H1 (cell line): Measurements from ENCODE around the gene JAK2. TPM values are rescaled to one million over a fixed set of nuclear protein-coding genes. Genes with fewer than 3 reads are reported as not detected.

Source experiments
- CTCF ChIA-PET: fragments of 300-600 bp; sonication (Branson Sonifier 250); formaldehyde crosslinking; loops from one replicate; lab custom pipeline; 2021; ENCODE audit not compliant: partially characterized antibody; lab: Charles Lee
- POLR2A ChIA-PET: fragments of 300-600 bp; sonication (Branson Sonifier 250); formaldehyde crosslinking; loops from one replicate; lab custom pipeline; 2021; ENCODE audit warnings: inconsistent platforms; ENCODE audit not compliant: partially characterized antibody; lab: Charles Lee
- DNase-seq, 2 experiments: peaks; one replicate each; pipeline versions ENCODE4 v3.0.0 to v3.0.0-alpha.2; 2010 to 2022; ENCODE audit warnings: low spot score in 2 of 2, low read depth in 1 of 2, mixed read lengths in 1 of 2
- FAIRE-seq: peaks from 2 replicates; lab custom pipeline; 2011; peaks lifted over from hg19 to GRCh38; lab: Jason Lieb, UNC
- H2AFZ ChIP-seq: 2 replicates; pipeline ENCODE4 v1.8.1; 2012; ENCODE audit warnings: low read length, inconsistent platforms
- H2AK5ac ChIP-seq: 2 replicates; pipeline ENCODE4 v1.6.1; 2013; ENCODE audit warnings: low read depth, low read length
- H2BK120ac ChIP-seq: replicated peaks from 2 replicates; pipeline ENCODE3; 2013; ENCODE audit warnings: low read depth, low read length, inconsistent platforms
- H2BK12ac ChIP-seq: 2 replicates; pipeline ENCODE4 v1.6.1; 2013; ENCODE audit warnings: low read depth, low read length
- H2BK15ac ChIP-seq: 2 replicates; pipeline ENCODE4 v1.6.1; 2013; ENCODE audit warnings: low read length
- H2BK20ac ChIP-seq: 2 replicates; pipeline ENCODE4 v1.6.1; 2013; ENCODE audit warnings: low read length
- H2BK5ac ChIP-seq: 2 replicates; pipeline ENCODE4 v1.6.1; 2013; ENCODE audit warnings: low read depth, low read length
- H3K14ac ChIP-seq: 2 replicates; pipeline ENCODE4 v1.6.1; 2013; ENCODE audit warnings: inconsistent platforms; ENCODE audit not compliant: insufficient read length
- H3K18ac ChIP-seq: 2 replicates; pipeline ENCODE4 v1.6.1; 2013; ENCODE audit warnings: low read length; ENCODE audit errors: extremely low read depth
- H3K23ac ChIP-seq: 2 replicates; pipeline ENCODE4 v1.6.1; 2013; ENCODE audit warnings: inconsistent platforms; ENCODE audit not compliant: insufficient read length
- H3K23me2 ChIP-seq: 2 replicates; pipeline ENCODE4 v1.6.1; 2013; ENCODE audit warnings: low read depth, low read length
- H3K27ac ChIP-seq: 2 replicates; pipeline ENCODE4 v1.6.1; 2011; ENCODE audit warnings: low read depth, low read length, inconsistent platforms
- H3K27me3 ChIP-seq, 4 experiments: replicated peaks in 1 of 4; 1 replicate in 1 of 4; 2 replicates in 3 of 4; pipeline versions ENCODE4 v1.6.1 to v1.8.1; 2011 to 2013; ENCODE audit warnings: low read length in 3 of 4, mild to moderate bottlenecking in 3 of 4, inconsistent platforms in 2 of 4, mixed read lengths in 2 of 4, moderate library complexity in 1 of 4; ENCODE audit not compliant: control insufficient read depth in 3 of 4, insufficient read depth in 3 of 4; ENCODE audit errors: extremely low read depth in 1 of 4
- H3K36me3 ChIP-seq, 4 experiments: 2 replicates each; pipeline versions ENCODE4 v1.6.1 to v1.8.1; 2011 to 2013; ENCODE audit warnings: mild to moderate bottlenecking in 4 of 4, low read length in 3 of 4, moderate library complexity in 2 of 4, control low read depth in 1 of 4, inconsistent platforms in 1 of 4; ENCODE audit not compliant: insufficient read depth in 4 of 4, control insufficient read depth in 2 of 4
- H3K4ac ChIP-seq: replicated peaks from 2 replicates; pipeline ENCODE3; 2013; ENCODE audit warnings: low read length, low read depth, mixed read lengths, inconsistent platforms; ENCODE audit not compliant: insufficient read length
- H3K4me1 ChIP-seq, 4 experiments: replicated peaks in 1 of 4; 1 replicate in 1 of 4; 2 replicates in 3 of 4; pipeline versions ENCODE4 v1.6.1 to v1.8.1; 2011 to 2013; ENCODE audit warnings: low read length in 3 of 4, inconsistent platforms in 2 of 4, mixed read lengths in 1 of 4; ENCODE audit not compliant: insufficient read depth in 4 of 4, control insufficient read depth in 3 of 4
- H3K4me2 ChIP-seq, 2 experiments: 2 replicates each; pipeline versions ENCODE4 v1.6.1 to v1.8.1; 2011 to 2013; ENCODE audit warnings: low read depth in 2 of 2, low read length in 2 of 2, control low read depth in 1 of 2, inconsistent platforms in 1 of 2, mild to moderate bottlenecking in 1 of 2; ENCODE audit not compliant: insufficient read depth in 1 of 2
- H3K4me3 ChIP-seq, 4 experiments: fragments of 200-600, 300-600 bp in 1 of 4; sonication (generic), shearing (Covaris generic), sonication (Bioruptor Twin) in 1 of 4; 2 replicates each; pipeline versions ENCODE4 v1.5.1 to v1.8.1; 2011 to 2016; ENCODE audit warnings: low read length in 4 of 4, low read depth in 3 of 4, control low read depth in 2 of 4, inconsistent platforms in 2 of 4, mild to moderate bottlenecking in 2 of 4, mixed read lengths in 1 of 4, moderate library complexity in 1 of 4; ENCODE audit not compliant: insufficient read depth in 2 of 4; ENCODE audit errors: extremely low read depth in 1 of 4
- H3K56ac ChIP-seq: replicated peaks from 2 replicates; pipeline ENCODE3; 2013; ENCODE audit warnings: low read depth, mild to moderate bottlenecking, mixed read lengths, low read length, inconsistent platforms; ENCODE audit not compliant: insufficient read length
- H3K79me1 ChIP-seq: 2 replicates; pipeline ENCODE4 v1.6.1; 2013; ENCODE audit warnings: low read depth, low read length, control low read depth
- H3K79me2 ChIP-seq, 2 experiments: 2 replicates each; pipeline versions ENCODE4 v1.6.1 to v1.8.1; 2012 to 2013; ENCODE audit warnings: low read length in 2 of 2, mild to moderate bottlenecking in 2 of 2, inconsistent platforms in 1 of 2; ENCODE audit not compliant: insufficient read depth in 2 of 2, control insufficient read depth in 1 of 2
- H3K9ac ChIP-seq, 4 experiments: replicated peaks in 1 of 4; 1 replicate in 1 of 4; 2 replicates in 3 of 4; pipeline versions ENCODE4 v1.6.1 to v1.8.1; 2011 to 2013; ENCODE audit warnings: low read depth in 3 of 4, low read length in 3 of 4, control low read depth in 2 of 4, mild to moderate bottlenecking in 2 of 4, moderate library complexity in 2 of 4, inconsistent platforms in 1 of 4; ENCODE audit errors: extremely low read depth in 1 of 4
- H3K9me3 ChIP-seq, 2 experiments: 2 replicates each; pipeline versions ENCODE4 v1.6.1 to v1.8.1; 2012 to 2013; ENCODE audit warnings: mild to moderate bottlenecking in 2 of 2, moderate library complexity in 2 of 2, control low read depth in 1 of 2, inconsistent platforms in 1 of 2, low read depth in 1 of 2, low read length in 1 of 2, mixed read lengths in 1 of 2; ENCODE audit not compliant: insufficient read depth in 2 of 2
- H4K20me1 ChIP-seq, 2 experiments: replicated peaks in 1 of 2; 2 replicates each; pipeline versions ENCODE3 to v1.8.1; 2011 to 2013; ENCODE audit warnings: inconsistent platforms in 2 of 2, low read length in 2 of 2, mild to moderate bottlenecking in 1 of 2; ENCODE audit not compliant: insufficient read depth in 2 of 2, control insufficient read depth in 1 of 2
- H4K5ac ChIP-seq: 2 replicates; pipeline ENCODE4 v1.6.1; 2013; ENCODE audit warnings: low read length, low read depth, mixed read lengths, inconsistent platforms; ENCODE audit not compliant: insufficient read length
- H4K8ac ChIP-seq: 2 replicates; pipeline ENCODE4 v1.8.0; 2013; ENCODE audit warnings: mild to moderate bottlenecking, moderate library complexity, low read length, inconsistent platforms; ENCODE audit not compliant: insufficient read depth; ENCODE audit errors: extremely low read depth
- H4K91ac ChIP-seq: replicated peaks from 2 replicates; pipeline ENCODE3; 2013; ENCODE audit warnings: low read length, mixed read lengths, inconsistent platforms; ENCODE audit not compliant: insufficient read length
- KDM1A ChIP-seq: fragments of 200-600, 300-600 bp; sonication (generic); IDR thresholded peaks from 2 replicates; pipeline ENCODE4 v1.7.1; 2016; ENCODE audit warnings: mild to moderate bottlenecking, low read length, borderline replicate concordance
- RAD21 ChIP-seq, 2 experiments: IDR thresholded peaks in 1 of 2; conservative IDR thresholded peaks in 1 of 2; 2 replicates each; pipeline ENCODE4 v1.6.1; 2011; ENCODE audit warnings: low read depth in 2 of 2, low read length in 2 of 2, improper control_type of control experiment in 1 of 2, inconsistent platforms in 1 of 2, mild to moderate bottlenecking in 1 of 2, moderate library complexity in 1 of 2
- WGBS, 2 experiments: shearing (Covaris generic) in 1 of 2; methylation state at CpG; one replicate each; pipeline versions ENCODE4 v1.1.6 to v1.1.7; 2013 to 2015; ENCODE audit warnings: low lambda C conversion rate in 2 of 2, mixed read lengths in 2 of 2, inconsistent platforms in 1 of 2, low coverage in 1 of 2, missing lambda C conversion rate in 1 of 2; ENCODE audit not compliant: insufficient replicate concordance in 2 of 2, insufficient coverage in 1 of 2, insufficient read length in 1 of 2; ENCODE audit errors: extremely low coverage in 1 of 2, missing lambda C conversion rate in 1 of 2; 5-methylcytosine and 5-hydroxymethylcytosine counted together
- polyA plus RNA-seq, 7 experiments: library from polyadenylated mRNA; depleted of rRNA in 3 of 7; stranded (reverse) in 5 of 7; unstranded in 2 of 7; fragments of >200 nt in 5 of 7; fragments of 200-250 nt in 2 of 7; gene quantifications; 1 replicate in 5 of 7; 2 replicates in 1 of 7; 4 replicates in 1 of 7; pipeline versions ENCODE4 v1.2.1 to v1.2.3, GENCODE V29; 2011 to 2013; ENCODE audit warnings: missing spikeins in 2 of 7, mixed read lengths in 2 of 7
- total RNA-seq: library from RNA; stranded (reverse); fragmentation: NEBNext Ultra II Directional; extraction: Animal tissue kit (Norgen Biotek cat#: 25700); gene quantifications from 2 replicates; pipeline ENCODE4 v1.2.1, GENCODE V29; 2021
- TF ChIP-seq, protein P1 (sequence below), 3 experiments: IDR thresholded peaks; 1 replicate in 2 of 3; 2 replicates in 1 of 3; pipeline versions ENCODE4 v1.5.1 to v1.6.1; 2011; ENCODE audit warnings: low read length in 3 of 3, mild to moderate bottlenecking in 3 of 3, inconsistent platforms in 2 of 3, low read depth in 1 of 3, moderate library complexity in 1 of 3; ENCODE audit not compliant: insufficient read depth in 1 of 3; ENCODE audit errors: control extremely low read depth in 1 of 3

The JAK2 gene
- total and polyA plus RNA-seq, 2 of the 8 experiments (the other 6 are each of a cell fraction or from before 2014, with no cell fraction given), result 0.50 to 2.1 TPM

GRCh38 chr9:5146241-5146640 is 161.2 kb downstream of the JAK2 start:
- Histone ChIP-seq H2BK120ac (no peak overlapping the region), H3K14ac (no peak overlapping the region), H2BK20ac (no peak overlapping the region), H2BK15ac (no peak overlapping the region), H2AFZ (no peak overlapping the region), H3K9me3 (no peaks in the 10 kb centered on the region), H3K27me3 (no peaks in the 10 kb centered on the region), H3K18ac (no peak overlapping the region), H3K27ac (no peak overlapping the region), H3K4me3 (no peak overlapping the region), H3K4me1 (no peaks in the 10 kb centered on the region), H4K20me1 (no peaks in the 10 kb centered on the region), H3K56ac (no peak overlapping the region), H3K79me1 (no peaks in the 10 kb centered on the region), H3K23me2 (no peaks in the 10 kb centered on the region), H3K4me2 (no peak overlapping the region), H3K36me3 (no peaks in the 10 kb centered on the region), H4K8ac (peak overlapping the region; percentile 68; the same call in 1 of the 2 replicates), H4K5ac (no peak overlapping the region), H3K4ac (no peak overlapping the region), H2BK5ac (no peak overlapping the region), H3K23ac (no peak overlapping the region), H3K9ac (no peak overlapping the region), H3K79me2 (no peaks in the 10 kb centered on the region), H4K91ac (no peak overlapping the region), H2AK5ac (no peak overlapping the region), H2BK12ac (no peak overlapping the region)
- TF ChIP-seq, protein P1, sequence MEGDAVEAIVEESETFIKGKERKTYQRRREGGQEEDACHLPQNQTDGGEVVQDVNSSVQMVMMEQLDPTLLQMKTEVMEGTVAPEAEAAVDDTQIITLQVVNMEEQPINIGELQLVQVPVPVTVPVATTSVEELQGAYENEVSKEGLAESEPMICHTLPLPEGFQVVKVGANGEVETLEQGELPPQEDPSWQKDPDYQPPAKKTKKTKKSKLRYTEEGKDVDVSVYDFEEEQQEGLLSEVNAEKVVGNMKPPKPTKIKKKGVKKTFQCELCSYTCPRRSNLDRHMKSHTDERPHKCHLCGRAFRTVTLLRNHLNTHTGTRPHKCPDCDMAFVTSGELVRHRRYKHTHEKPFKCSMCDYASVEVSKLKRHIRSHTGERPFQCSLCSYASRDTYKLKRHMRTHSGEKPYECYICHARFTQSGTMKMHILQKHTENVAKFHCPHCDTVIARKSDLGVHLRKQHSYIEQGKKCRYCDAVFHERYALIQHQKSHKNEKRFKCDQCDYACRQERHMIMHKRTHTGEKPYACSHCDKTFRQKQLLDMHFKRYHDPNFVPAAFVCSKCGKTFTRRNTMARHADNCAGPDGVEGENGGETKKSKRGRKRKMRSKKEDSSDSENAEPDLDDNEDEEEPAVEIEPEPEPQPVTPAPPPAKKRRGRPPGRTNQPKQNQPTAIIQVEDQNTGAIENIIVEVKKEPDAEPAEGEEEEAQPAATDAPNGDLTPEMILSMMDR (IDR thresholded peaks at IDR 0.05; ENCODE audit: control extremely low read depth in 1 of 3, insufficient read depth in 1 of 3, low read depth in 1 of 3, low read length in 3 of 3), result peak in 1 of 3 experiments; percentile 39; a peak in 1 of 4 replicates
- no peak for TF ChIP-seq KDM1A
- peak; percentile 35 to 45; a peak in 3 of 4 replicates for TF ChIP-seq RAD21 (IDR thresholded peaks at IDR 0.05 in 1 of 2, conservative IDR thresholded peaks at IDR 0.05 in 1 of 2; ENCODE audit: low read depth in 2 of 2, low read length in 2 of 2)
- ChIA-PET POLR2A (no interaction called here), CTCF (interaction anchor here (0.7 to 2.0 kb wide), 3 partner anchors 31 to 387 kb away, joined by 3 to 6 read pairs (median 5); partner anchors contain the start of gene INSL6)
- no peak for FAIRE-seq
- 100% methylated on average over 1 of the region's 1 CpG; no CpG with 5 or more reads in 1 of the 2 experiments for WGBS, 2 experiments
- DNase-seq, result no peak
